ENCODE results near the gene APOBEC3H. TPM values are rescaled to one million over a fixed set of nuclear protein-coding genes. Genes with fewer than 3 reads are reported as not detected.

Gene APOBEC3H
- total RNA-seq, 1 donor from 2014 or later = 20.0 TPM

- intact Hi-C loops (cut with micrococcal nuclease) = no loop called here
Measured at GRCh38 chr22:39134366-39135091, 37.5 kb downstream of the APOBEC3H start.

GRCh38 chr22:39135092-39135896 lies 38.2 kb downstream of the APOBEC3H start:
- intact Hi-C loops (cut with micrococcal nuclease) = no loop called here

- intact Hi-C loops (cut with micrococcal nuclease) = no loop called here
Measured at GRCh38 chr22:39136317-39136716, 39.3 kb downstream of the APOBEC3H start.

- intact Hi-C loops (cut with micrococcal nuclease) = no loop called here
Measured at GRCh38 chr22:39138357-39138997, 41.4 kb downstream of the APOBEC3H start.

DNA sequence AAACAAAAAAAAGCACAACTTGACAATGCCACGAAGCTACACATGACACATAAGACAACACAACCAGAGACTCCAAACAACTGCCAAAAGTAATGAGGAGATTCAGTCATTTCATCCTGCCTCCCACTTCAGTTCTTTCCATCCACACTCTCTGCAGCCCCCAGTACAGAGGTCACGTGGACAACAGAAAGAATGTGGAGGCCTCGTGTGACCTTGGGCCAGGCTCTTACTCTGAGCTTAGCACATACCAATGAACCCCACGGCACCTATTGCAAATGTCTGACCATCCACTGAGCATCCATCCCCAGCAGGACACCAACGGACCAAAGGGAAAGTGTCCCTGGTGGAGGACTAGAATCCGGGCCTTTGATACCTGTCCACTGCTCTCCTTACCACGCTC lies 42.9 kb downstream of the APOBEC3H start:
- intact Hi-C loops (cut with micrococcal nuclease) = no loop called here

DNA sequence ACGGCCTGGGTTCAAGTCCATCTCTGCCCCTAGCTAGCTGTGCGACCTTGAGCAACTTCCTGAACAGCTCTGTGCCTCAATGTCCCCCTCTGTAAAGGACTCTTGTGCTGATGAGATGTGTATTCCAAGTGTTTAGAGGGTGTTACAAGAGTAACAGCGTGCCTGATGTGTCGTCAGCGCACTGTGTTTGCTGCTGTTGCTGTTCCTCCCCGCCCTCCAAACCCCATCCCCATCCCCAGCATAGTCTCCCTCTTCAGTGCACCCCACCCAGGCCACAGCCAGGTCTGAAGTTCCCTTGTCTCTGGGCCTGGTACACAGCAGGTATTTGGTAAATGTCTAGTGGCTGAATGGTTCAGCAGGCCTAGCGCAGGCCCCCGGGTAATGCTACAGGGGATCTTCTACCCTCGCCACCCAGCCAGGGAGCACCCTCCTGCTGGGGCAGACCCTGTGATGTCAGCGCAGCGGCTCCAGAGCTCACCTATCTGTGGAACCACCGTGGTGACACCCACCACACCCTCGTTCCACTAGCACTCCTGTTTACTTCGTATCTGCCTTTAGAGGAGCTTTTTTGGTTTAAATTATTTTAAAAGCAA lies 45.1 kb downstream of the APOBEC3H start:
- intact Hi-C loops (cut with micrococcal nuclease) = no loop called here

DNA sequence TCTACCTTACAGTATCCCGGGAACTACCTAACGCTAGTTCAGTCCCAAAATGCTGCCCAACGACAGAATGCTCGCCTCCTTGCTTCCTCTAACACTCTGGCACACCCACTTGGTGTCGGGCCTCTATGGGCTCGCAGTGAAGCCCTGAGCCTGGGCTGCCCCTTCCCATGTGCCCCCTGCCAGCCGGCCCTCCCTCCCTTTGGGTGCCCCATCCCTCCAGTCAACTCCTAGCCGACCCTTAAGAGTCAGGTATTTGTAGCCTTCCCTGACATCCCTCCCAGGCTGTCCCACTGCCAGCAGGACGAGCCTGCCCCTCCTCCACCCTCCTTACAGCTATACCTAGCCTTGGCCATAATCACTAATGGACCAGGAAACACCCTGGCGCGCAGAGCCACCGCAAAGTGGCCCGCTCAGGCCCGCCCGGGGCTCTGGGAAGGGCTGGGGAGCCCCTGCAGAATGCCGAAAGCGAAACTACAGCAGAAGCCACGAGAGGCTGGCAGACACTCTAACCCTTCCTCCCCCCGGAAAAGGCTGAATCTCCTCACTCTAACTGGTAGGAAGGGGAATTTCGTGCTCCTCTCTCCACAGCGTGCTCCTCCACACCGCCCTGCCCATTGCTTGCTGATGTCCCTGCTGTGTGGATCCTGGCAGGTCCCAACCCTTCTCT lies 47.2 kb downstream of the APOBEC3H start:
- intact Hi-C loops (cut with micrococcal nuclease) = loop anchor here (1.0 kb wide), 1 partner anchor 8 kb away; the partner anchor contains the start of gene CBX7

DNA sequence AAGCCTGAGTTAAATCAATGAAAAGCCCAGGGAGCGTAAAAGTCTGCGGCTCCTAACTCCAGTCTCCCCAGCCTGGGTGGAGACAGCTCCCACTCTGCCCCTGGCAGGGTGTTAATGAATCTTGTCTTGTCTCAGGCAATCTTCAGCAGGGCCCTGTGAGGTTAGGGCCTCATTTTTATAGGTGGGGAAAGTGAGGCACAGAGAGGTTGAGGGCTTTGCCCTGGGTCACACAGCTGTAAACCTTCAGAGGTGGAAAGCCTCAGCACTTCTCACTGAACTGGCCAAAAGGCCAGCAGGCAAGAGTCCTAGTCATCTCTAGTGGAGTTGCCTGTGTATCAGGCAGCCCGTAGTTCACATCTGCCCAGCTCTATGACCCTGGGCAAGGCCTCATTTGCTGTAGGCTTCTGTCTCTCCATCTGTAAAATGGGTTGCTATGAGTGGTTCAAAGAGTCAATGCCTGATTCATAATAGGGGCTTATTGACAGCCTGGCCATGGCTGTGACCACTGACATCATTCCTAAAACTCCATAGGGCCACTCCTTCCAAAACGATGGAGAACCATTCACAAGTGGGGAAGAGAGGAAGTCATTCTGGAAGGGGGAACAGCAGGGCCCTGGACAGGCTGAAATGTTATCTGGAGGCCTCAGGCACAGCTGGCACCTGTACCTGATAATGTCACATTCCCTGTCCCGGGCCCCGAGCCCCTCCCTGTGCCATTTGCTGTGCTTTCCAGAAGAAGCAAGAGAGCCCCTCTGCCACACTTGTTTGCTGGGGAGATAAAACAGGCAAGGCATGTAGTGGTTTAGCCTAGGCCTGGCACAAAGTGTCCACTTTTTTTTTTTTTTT lies 49.4 kb downstream of the APOBEC3H start:
- intact Hi-C loops (cut with micrococcal nuclease) = no loop called here

GRCh38 chr22:39147335-39148025 lies 50.4 kb downstream of the APOBEC3H start:
- intact Hi-C loops (cut with micrococcal nuclease) = no loop called here

DNA sequence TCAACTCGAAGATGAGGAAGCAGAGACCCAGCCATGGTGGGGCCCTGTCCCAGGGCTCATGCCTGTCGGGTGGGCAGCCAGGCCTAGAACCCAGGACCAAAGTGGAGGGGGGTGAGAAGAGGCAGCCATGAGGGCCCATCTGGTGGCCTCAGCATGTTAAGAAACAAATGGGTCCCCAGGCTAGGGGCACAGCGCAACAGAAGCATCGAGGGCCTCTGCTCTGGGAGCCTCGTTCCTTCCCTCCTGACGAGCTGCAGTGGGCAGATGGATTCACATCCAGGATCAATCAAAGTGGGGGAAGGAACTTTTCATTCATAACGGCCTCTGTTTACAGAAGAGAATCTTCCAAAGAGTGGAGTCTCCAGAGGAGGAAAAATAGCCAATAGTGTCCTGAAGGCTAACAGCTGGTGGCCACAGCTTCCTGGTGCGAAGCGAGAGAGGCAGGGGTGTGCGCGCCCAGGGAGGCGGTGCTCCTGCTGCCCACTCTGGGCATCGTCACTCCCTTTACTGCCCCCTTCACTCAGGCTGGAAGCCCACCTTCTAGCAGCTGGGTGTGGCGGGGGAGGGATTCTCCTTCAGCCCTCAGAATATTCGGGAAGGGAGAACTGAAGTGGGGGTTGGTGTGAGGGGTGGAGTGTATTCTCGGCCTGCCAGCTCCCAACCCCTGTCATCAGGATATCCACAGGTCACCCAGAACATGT lies 51.1 kb downstream of the APOBEC3H start:
- intact Hi-C loops (cut with micrococcal nuclease) = no loop called here

DNA sequence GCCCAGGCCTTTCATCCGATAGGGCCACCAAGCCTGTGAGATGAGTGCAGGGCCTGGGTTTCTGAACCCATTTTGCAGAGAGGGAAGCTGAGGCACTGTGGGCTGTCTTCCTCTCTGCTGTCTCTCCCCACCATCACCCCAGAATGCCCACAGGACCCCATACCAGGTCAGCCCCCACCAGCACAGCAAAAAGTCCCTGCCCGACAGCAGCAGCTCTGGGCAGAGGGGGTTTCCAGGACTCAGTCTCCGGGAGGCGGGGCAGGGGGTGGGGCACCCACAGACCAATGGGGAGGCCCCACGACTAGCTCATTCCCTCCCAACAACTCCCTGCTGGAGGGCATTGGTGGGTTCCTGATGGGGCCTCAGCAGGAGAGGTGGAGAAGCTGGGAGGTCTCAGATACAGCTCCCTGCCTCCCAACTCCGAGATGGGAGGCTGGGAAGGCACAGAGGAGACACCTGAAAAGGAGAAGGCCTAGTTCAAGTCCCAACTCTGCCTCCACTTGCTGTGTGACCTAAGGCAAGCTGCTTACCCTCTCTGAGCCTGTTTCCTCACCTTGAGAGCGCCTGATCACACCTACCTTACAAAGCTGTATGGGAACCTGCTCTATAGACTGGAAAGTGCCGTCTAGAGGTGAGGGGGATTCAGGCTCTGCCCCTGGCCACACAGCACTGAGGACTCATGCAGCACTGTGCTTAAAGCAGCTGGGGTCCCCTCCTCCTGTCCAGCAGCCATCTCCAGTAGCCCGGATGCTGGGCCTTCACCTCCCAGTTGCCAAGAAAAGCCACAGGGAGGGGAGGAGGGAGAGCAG lies 51.9 kb downstream of the APOBEC3H start:
- intact Hi-C loops (cut with micrococcal nuclease) = no loop called here

DNA sequence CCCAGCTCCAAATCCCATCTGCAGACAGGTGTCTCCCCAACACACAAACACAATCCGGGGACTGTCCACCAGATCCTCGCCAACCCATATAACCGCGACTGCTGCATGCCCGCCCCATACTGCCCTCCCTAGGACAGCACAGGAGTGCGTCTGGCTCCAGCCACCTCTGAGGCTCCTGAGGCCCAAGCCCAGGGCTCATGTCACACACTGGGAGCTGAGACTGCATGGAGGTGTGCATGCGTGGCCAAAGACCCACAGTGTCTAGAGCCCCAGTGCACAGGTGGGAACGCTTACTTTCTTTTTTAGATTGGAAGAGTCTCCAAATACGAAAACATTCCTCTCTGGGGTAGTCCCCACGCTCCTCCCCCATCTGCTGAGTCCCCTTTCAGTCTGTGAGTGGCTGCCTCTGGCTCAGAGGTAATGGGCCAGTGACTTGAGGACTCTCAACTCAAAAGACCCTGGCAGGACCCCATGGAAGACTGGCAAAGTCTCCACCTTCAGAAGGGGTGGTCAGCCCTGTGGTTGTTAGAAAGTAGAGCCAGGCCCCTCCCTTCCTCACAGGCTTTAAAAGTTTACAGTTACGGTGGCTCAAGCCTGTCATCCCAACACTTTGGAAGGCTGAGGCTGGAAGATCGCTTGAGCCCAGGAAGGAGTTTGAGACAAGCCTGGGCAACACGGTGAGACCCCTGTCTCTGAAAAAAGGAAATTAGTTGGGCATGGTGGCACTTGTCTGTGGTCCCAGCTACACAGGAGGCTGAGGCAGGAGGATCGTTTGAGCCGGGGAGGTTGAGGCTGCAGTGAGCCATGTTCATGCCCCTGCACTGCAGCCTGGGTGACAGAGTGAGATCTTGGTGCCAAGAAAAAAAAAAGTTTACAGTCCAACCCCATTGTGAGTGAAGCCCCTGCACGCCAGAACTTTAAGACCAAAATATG lies 53.1 kb downstream of the APOBEC3H start:
- intact Hi-C loops (cut with micrococcal nuclease) = loop anchor here (10.0 kb wide), 1 partner anchor 375 kb away; the partner anchor contains the start of gene ATF4

DNA sequence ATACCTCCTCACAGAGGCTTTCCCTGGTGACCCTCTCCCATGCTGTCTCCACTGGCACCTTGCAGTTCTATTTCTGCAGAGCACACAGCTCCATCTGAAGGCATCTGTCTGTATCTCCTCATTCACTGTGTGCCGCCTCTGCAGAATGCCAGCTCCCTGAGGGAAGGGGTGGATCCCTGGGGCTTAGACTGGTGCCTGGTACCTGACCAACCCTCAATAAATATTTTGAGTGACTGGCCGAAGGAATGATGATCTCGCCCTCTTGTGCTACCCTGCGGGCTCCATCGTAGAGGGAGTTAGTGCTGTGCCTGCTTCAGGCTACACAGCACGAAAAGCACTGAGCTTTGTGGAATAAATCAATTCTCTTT lies 53.8 kb downstream of the APOBEC3H start:
- intact Hi-C loops (cut with micrococcal nuclease) = loop anchor here (10.0 kb wide), 1 partner anchor 374 kb away; the partner anchor contains the start of gene ATF4

DNA sequence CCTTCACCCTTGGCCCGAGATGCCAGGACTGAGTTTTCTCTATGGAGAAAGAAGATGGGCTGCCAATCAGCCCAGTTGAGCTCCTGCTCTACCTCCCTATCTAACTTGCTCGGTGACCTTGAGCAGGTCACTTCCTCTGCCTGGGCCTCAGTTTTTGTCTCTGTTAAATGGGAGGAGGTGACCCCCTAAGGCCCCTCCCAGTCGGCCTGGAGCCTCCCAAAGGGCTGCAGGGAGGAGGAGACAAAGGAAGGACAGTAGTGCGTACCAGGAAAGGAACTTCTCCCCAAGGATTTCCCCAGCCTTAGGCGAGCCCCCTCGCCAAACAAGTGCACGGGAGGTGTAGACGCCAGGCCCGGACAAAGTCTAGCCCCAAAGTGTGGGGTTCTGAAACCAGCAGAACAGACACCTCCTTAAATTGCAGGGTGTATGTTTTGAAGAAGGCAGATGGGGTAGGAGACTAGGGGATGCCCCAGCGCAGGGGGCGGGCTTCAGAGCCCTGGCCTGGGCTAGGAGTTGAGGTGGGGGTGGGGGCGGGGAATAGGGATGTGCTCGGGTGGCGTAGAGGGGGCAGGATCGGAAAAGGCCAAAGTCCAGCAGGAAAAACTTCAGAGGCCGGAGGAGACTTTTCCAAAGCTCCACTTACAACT lies 54.4 kb downstream of the APOBEC3H start:
- intact Hi-C loops (cut with micrococcal nuclease) = loop anchor here (10.0 kb wide), 1 partner anchor 373 kb away; the partner anchor contains the start of gene ATF4

GRCh38 chr22:39152024-39152510 lies 55.0 kb downstream of the APOBEC3H start:
- intact Hi-C loops (cut with micrococcal nuclease) = loop anchor here (1.0 to 10.0 kb wide), 3 partner anchors 8 to 373 kb away; partner anchors contain the start of genes ATF4 and RPL3
